ENCODE measurements around the gene CCDC50.

The CCDC50 gene

GRCh38 chr3:191382661-191383060 is 53.5 kb downstream of the CCDC50 start:
- no peaks in the 10 kb centered on the region for H3K27me3 ChIP-seq (replicated peaks; ENCODE audit: control insufficient read depth, insufficient read depth, low read length)
- peaks cover 4% of the 10 kb centered on the region for H3K36me3 ChIP-seq (ENCODE audit: control insufficient read depth, insufficient read depth, low read length)
- H3K4me3 ChIP-seq (replicated peaks; ENCODE audit: low read depth, low read length): no peak overlapping the region
- DNase-seq (ENCODE audit: extremely low read depth, insufficient read length): no peak
- TF ChIP-seq CTCF (IDR thresholded peaks at IDR 0.05; ENCODE audit: insufficient read depth, low read length, poor library complexity, severe bottlenecking): no peak

GRCh38 chr3:191383124-191383523 is 53.9 kb downstream of the CCDC50 start:
- no peak for TF ChIP-seq CTCF (IDR thresholded peaks at IDR 0.05; ENCODE audit: insufficient read depth, low read length, poor library complexity, severe bottlenecking)
- no peak overlapping the region for H3K4me3 ChIP-seq (replicated peaks; ENCODE audit: low read depth, low read length)

GRCh38 chr3:191385101-191385500 is 55.9 kb downstream of the CCDC50 start:
- no peak for DNase-seq (ENCODE audit: extremely low read depth, insufficient read length)
- TF ChIP-seq CTCF (IDR thresholded peaks at IDR 0.05; ENCODE audit: insufficient read depth, low read length, poor library complexity, severe bottlenecking): no peak
- Histone ChIP-seq H3K36me3 (ENCODE audit: control insufficient read depth, insufficient read depth, low read length) (peaks cover 4% of the 10 kb centered on the region), H3K27me3 (replicated peaks; ENCODE audit: control insufficient read depth, insufficient read depth, low read length) (no peaks in the 10 kb centered on the region), H3K4me3 (replicated peaks; ENCODE audit: low read depth, low read length) (no peak overlapping the region)

More at GRCh38 chr3:191383124-191383523, 53.9 kb downstream of the CCDC50 start:
- no peak for DNase-seq (ENCODE audit: extremely low read depth, insufficient read length)
- Histone ChIP-seq H3K27me3 (replicated peaks; ENCODE audit: control insufficient read depth, insufficient read depth, low read length) (no peaks in the 10 kb centered on the region), H3K36me3 (ENCODE audit: control insufficient read depth, insufficient read depth, low read length) (peaks cover 4% of the 10 kb centered on the region)

- Histone ChIP-seq H3K36me3 (ENCODE audit: control insufficient read depth, insufficient read depth, low read length) (no peaks in the 10 kb centered on the region), H3K27me3 (replicated peaks; ENCODE audit: control insufficient read depth, insufficient read depth, low read length) (no peaks in the 10 kb centered on the region), H3K4me3 (replicated peaks; ENCODE audit: low read depth, low read length) (no peak overlapping the region)
- TF ChIP-seq CTCF (IDR thresholded peaks at IDR 0.05; ENCODE audit: insufficient read depth, low read length, poor library complexity, severe bottlenecking): no peak
- no peak for DNase-seq (ENCODE audit: extremely low read depth, insufficient read length)
These were observed 58.4 kb downstream of the CCDC50 start for GRCh38 chr3:191387441-191388077.

GRCh38 chr3:191388823-191389222 is 59.6 kb downstream of the CCDC50 start:
- peak; percentile 15 for TF ChIP-seq CTCF (IDR thresholded peaks at IDR 0.05; ENCODE audit: insufficient read depth, low read length, poor library complexity, severe bottlenecking)
- Histone ChIP-seq H3K4me3 (replicated peaks; ENCODE audit: low read depth, low read length) (no peak overlapping the region), H3K27me3 (replicated peaks; ENCODE audit: control insufficient read depth, insufficient read depth, low read length) (no peaks in the 10 kb centered on the region), H3K36me3 (ENCODE audit: control insufficient read depth, insufficient read depth, low read length) (no peaks in the 10 kb centered on the region)
- no peak for DNase-seq (ENCODE audit: extremely low read depth, insufficient read length)

GRCh38 chr3:191390580-191390979 is 61.4 kb downstream of the CCDC50 start:
- H3K36me3 ChIP-seq (ENCODE audit: control insufficient read depth, insufficient read depth, low read length): no peaks in the 10 kb centered on the region
- H3K27me3 ChIP-seq (replicated peaks; ENCODE audit: control insufficient read depth, insufficient read depth, low read length): no peaks in the 10 kb centered on the region
- TF ChIP-seq CTCF (IDR thresholded peaks at IDR 0.05; ENCODE audit: insufficient read depth, low read length, poor library complexity, severe bottlenecking): no peak
- DNase-seq (ENCODE audit: extremely low read depth, insufficient read length): no peak
- no peak overlapping the region for H3K4me3 ChIP-seq (replicated peaks; ENCODE audit: low read depth, low read length)

Measured in GM06990 (cell line).